Colonic mucosa (tissue), 4 donors: ENCODE measurements around the gene NBAS. TPM values are rescaled to one million over a fixed set of nuclear protein-coding genes. Genes with fewer than 3 reads are reported as not detected.

Experiments
- DNase-seq: peaks from one replicate; pipeline ENCODE4 v3.0.0-alpha.2; 2020
- H3K27ac ChIP-seq: fragments of 200-600 bp; one replicate; pipeline ENCODE4 v1.8.0; 2021
- H3K27me3 ChIP-seq: fragments of 200-600 bp; one replicate; pipeline ENCODE4 v1.8.0; 2021
- H3K36me3 ChIP-seq: fragments of 200-600 bp; one replicate; pipeline ENCODE4 v1.8.0; 2021
- H3K4me1 ChIP-seq: fragments of 200-600 bp; one replicate; pipeline ENCODE4 v1.8.0; 2021; ENCODE audit warnings: mild to moderate bottlenecking
- H3K4me3 ChIP-seq: fragments of 200-600 bp; one replicate; pipeline ENCODE4 v1.8.0; 2021
- H3K9ac ChIP-seq, 2 donors: one replicate each; pipeline ENCODE4 v1.7.0; 2013; ENCODE audit warnings: control low read depth in 2 of 2, low read depth in 2 of 2, low read length in 2 of 2
- H3K9me3 ChIP-seq: fragments of 200-600 bp; one replicate; pipeline ENCODE4 v1.8.0; 2021
- intact Hi-C: fragments of 100-400 bp; cut with DNase I; formaldehyde crosslinking; loops from one replicate; pipeline ENCODE4 v1.14.1; 2022
- total RNA-seq, 2 donors: library from RNA; stranded (reverse); fragmentation: NEBNext Ultra II Directional in 1 of 2; extraction: Animal tissue kit (Norgen Biotek cat#: 25700) in 1 of 2; gene quantifications; one replicate each; pipeline ENCODE4 v1.2.1, GENCODE V29; 2021
- TF ChIP-seq, protein P1 (sequence below): fragments of 200-600 bp; IDR thresholded peaks from one replicate; pipeline ENCODE4 v1.8.0; 2022; ENCODE audit warnings: antibody characterized with exemption, mild to moderate bottlenecking
- donor health status: healthy.
- donor health status: DM: no; HTN: no; CAD: no.
- donor health status: DM: no; HTN: no; CAD: no.

Gene NBAS
- total RNA-seq, 2 donors from 2014 or later, result 34.4 to 38.9 TPM

DNA sequence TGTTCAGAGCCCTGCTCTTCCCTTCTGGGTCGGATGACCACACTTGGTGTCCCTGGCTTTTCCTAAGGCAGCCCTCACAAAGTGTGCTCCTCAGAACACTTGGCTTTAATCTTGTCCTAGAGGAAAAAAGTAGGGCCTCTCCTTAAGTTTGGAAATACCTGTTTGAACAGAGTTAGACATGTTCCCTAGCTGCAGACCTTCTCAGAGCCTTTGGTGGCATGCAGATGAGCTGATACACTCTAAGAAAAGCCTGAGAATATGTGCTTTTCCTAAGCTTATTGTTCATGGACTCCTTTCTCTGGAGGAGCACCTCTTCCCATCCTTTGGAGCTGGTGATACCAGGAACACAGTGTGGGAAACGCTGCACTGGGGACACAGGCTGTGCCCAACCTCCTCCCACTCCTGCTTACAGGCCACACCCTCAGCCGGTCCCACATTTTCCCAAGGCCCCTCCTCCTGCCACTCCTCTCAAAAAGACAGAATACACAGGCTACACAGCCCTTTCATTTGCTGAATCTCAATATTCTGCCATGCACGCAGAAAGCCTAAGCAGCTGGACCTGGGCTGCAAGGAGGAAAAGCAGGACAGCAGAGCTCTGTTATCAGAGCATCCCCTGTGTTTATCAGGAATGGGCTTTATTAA, 443.6 kb downstream of the NBAS start:
- DNase-seq, result no peak
- H3K9me3 ChIP-seq, result no peaks in the 10 kb centered on the region
- no peaks in the 10 kb centered on the region for H3K27me3 ChIP-seq
- TF ChIP-seq, protein P1, sequence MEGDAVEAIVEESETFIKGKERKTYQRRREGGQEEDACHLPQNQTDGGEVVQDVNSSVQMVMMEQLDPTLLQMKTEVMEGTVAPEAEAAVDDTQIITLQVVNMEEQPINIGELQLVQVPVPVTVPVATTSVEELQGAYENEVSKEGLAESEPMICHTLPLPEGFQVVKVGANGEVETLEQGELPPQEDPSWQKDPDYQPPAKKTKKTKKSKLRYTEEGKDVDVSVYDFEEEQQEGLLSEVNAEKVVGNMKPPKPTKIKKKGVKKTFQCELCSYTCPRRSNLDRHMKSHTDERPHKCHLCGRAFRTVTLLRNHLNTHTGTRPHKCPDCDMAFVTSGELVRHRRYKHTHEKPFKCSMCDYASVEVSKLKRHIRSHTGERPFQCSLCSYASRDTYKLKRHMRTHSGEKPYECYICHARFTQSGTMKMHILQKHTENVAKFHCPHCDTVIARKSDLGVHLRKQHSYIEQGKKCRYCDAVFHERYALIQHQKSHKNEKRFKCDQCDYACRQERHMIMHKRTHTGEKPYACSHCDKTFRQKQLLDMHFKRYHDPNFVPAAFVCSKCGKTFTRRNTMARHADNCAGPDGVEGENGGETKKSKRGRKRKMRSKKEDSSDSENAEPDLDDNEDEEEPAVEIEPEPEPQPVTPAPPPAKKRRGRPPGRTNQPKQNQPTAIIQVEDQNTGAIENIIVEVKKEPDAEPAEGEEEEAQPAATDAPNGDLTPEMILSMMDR, result no peak
- H3K36me3 ChIP-seq, result no peaks in the 10 kb centered on the region
- no peaks in the 10 kb centered on the region for H3K4me1 ChIP-seq
- H3K4me3 ChIP-seq, result no peak overlapping the region
- intact Hi-C loops, result no loop called here
- H3K9ac ChIP-seq, result no peak overlapping the region
- H3K27ac ChIP-seq, result no peak overlapping the region

Other genes starting within 250 kb of the NBAS start
- gene DDX1, start 30.5 kb upstream of the NBAS start, total RNA-seq, result 10 to 100 TPM; 71.6 to 91.3 TPM